Common myeloid progenitor, CD34-positive (primary cell): ENCODE results near the gene CPM. TPM values are rescaled to one million over a fixed set of nuclear protein-coding genes. Genes with fewer than 3 reads are reported as not detected.
A peak's percentile ranks its signal among the peaks of the same experiment; 100 is the strongest.

Experiments used
- CTCF ChIA-PET: fragments of 350-600 bp; sonication (Branson Sonifier 250); formaldehyde crosslinking; loops from one replicate; lab custom pipeline; 2021; ENCODE audit warnings: antibody characterized with exemption; lab: Charles Lee
- POLR2A ChIA-PET: fragments of 350-600 bp; sonication (Branson Sonifier 250); formaldehyde crosslinking; loops from one replicate; lab custom pipeline; 2021; ENCODE audit warnings: antibody characterized with exemption; lab: Charles Lee
- DNase-seq, 3 donors: peaks; one replicate each; pipeline versions ENCODE4 v3.0.0 to v3.0.0-alpha.2; 2013
- H3K27ac ChIP-seq, 2 experiments: 1 replicate in 1 of 2; 2 replicates in 1 of 2; pipeline ENCODE4 v1.7.0; 2013; ENCODE audit warnings: inconsistent platforms in 2 of 2, low read length in 2 of 2, mild to moderate bottlenecking in 2 of 2, low read depth in 1 of 2, moderate library complexity in 1 of 2; ENCODE audit not compliant: severe bottlenecking in 2 of 2, insufficient read depth in 1 of 2, poor library complexity in 1 of 2
- H3K27me3 ChIP-seq, 5 experiments: replicated peaks in 2 of 5; 1 replicate in 3 of 5; 2 replicates in 2 of 5; pipeline versions ENCODE4 v1.6.1 to v1.7.0; 2013; ENCODE audit warnings: low read length in 4 of 5, mild to moderate bottlenecking in 2 of 5, moderate library complexity in 2 of 5, inconsistent platforms in 1 of 5; ENCODE audit not compliant: insufficient read depth in 5 of 5, control insufficient read depth in 4 of 5
- H3K36me3 ChIP-seq, 4 experiments: 1 replicate in 2 of 4; 2 replicates in 2 of 4; pipeline versions ENCODE4 v1.6.1 to v1.7.0; 2013; ENCODE audit warnings: low read length in 3 of 4, control low read depth in 1 of 4, mild to moderate bottlenecking in 1 of 4; ENCODE audit not compliant: control insufficient read depth in 4 of 4, insufficient read depth in 4 of 4
- H3K4me1 ChIP-seq, 4 experiments: 1 replicate in 3 of 4; 2 replicates in 1 of 4; pipeline versions ENCODE4 v1.6.1 to v1.7.1; 2013; ENCODE audit warnings: low read length in 3 of 4, mild to moderate bottlenecking in 3 of 4, control low read depth in 1 of 4, inconsistent platforms in 1 of 4, moderate library complexity in 1 of 4; ENCODE audit not compliant: control insufficient read depth in 4 of 4, insufficient read depth in 4 of 4; ENCODE audit errors: control extremely low read depth in 1 of 4
- H3K4me3 ChIP-seq, 7 experiments: 1 replicate in 4 of 7; 2 replicates in 3 of 7; pipeline versions ENCODE4 v1.5.1 to v1.7.0; 2013; ENCODE audit warnings: mild to moderate bottlenecking in 7 of 7, low read length in 6 of 7, moderate library complexity in 6 of 7, inconsistent platforms in 2 of 7, low read depth in 2 of 7, control low read depth in 1 of 7; ENCODE audit not compliant: insufficient read depth in 4 of 7, control insufficient read depth in 1 of 7; ENCODE audit errors: extremely low read depth in 1 of 7
- H3K9me3 ChIP-seq, 5 experiments: 1 replicate in 4 of 5; 2 replicates in 1 of 5; pipeline versions ENCODE4 v1.6.1 to v1.7.1; 2013; ENCODE audit warnings: low read length in 4 of 5, mild to moderate bottlenecking in 2 of 5, inconsistent platforms in 1 of 5, low read depth in 1 of 5, moderate library complexity in 1 of 5; ENCODE audit not compliant: control insufficient read depth in 4 of 5, insufficient read depth in 2 of 5; ENCODE audit errors: control extremely low read depth in 1 of 5
- WGBS: methylation state at CpG from one replicate; pipeline ENCODE4 v1.1.5; 2013; ENCODE audit not compliant: insufficient coverage; 5-methylcytosine and 5-hydroxymethylcytosine counted together
- polyA plus RNA-seq: library from polyadenylated mRNA; unstranded; fragments of 120-200 nt; gene quantifications from one replicate; pipeline ENCODE4 v1.2.1, GENCODE V29; 2013

CPM gene
- 0.22 TPM for polyA plus RNA-seq

DNA sequence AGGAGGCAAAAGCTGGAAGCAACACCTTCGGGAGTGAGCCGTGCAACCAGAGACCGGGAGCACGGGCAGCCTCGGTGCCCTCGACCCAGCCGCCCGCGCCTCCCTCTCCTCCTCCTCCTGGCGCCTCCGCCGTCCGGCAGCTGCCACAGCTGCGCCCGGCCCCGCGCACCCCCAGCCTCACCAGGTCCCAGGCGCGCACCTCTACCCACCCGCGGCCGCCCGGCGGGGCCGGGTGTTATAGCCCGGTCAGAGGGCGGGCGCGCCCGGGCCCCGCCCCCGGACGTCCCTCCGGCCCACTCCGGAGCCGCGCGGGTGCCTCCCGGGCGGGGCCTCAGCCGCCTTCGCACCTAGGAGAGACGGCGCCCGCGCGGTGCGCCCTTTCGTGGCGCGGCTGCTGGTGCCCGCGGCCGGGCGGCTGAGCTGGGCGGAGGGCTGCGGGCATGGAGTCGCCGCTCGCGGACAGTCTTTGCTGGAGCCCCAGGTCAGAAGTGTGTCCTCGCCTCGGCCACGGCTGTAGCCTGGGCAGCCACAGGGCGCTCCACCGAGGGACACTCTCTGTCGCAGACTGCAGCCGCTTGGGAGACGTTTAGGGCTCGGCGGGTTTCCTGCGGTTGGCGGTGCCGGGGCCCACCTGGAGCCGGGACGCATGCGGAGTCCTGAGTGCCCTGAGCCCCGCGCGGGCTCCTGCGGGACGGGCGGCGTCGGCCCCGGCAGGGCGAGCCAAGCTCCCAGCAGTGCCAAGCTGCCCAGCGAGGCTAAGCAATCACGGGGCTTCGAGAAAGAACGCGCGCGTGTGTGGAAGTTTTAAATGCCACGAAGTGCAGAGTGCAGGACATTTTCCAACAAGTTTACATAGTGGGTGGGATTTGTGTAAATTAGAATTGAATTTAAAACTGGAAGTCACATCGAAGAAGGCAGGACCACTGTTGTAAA is at the start of gene CPM:
TSS of gene CPM (minus strand) at position 211 of the 933 bp plus-strand sequence. CDS start 334 bp downstream, outside the sequence.
- WGBS: 3% methylated on average over 90 of the region's 96 CpGs
- POLR2A ChIA-PET: no interaction called here
- Histone ChIP-seq H3K4me1 (peaks cover 2 to 18% (median 14%) of the 10 kb centered on the region in 4 experiments), H3K4me3 (peak within 1 kb of the TSS; percentile 31 to 69 (median 60)), H3K36me3 (no peaks in the 10 kb centered on the region), H3K9me3 (peaks cover 0 to 3% (median 2%) of the 10 kb centered on the region in 5 experiments), H3K27me3 (peaks cover 0 to 37% (median 19%) of the 10 kb centered on the region in 5 experiments), H3K27ac (no peak within 1 kb of the TSS)
- CTCF ChIA-PET: interaction anchor here (0.8 kb wide), 2 partner anchors 9 to 63 kb away, joined by 3 read pairs; no protein-coding TSS in a partner anchor
- peak; percentile 41 to 70 (median 65) for DNase-seq

DNA sequence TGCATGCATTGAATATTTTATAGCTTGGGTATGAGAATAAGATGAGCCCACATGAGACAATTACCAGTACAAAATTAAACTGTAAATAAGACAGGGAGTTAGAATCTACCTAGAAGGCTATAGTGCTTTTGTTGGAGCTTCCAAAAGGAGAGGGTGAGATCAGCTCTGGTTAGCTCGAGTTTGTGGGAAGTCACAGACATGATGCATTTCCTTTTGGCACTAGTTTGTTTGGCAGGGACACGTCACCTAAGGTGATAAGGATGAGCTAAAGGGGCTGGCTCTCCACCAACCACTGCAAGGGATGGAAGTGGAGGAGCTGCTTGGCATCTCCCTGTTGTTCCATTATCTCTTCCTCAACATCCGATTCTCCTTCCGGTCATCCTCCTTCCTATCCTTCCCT is 48.5 kb upstream of the CPM start:
- Histone ChIP-seq H3K36me3 (no peaks in the 10 kb centered on the region), H3K4me1 (peaks cover 0 to 23% (median 8%) of the 10 kb centered on the region in 4 experiments), H3K27me3 (no peaks in the 10 kb centered on the region), H3K4me3 (no peak overlapping the region), H3K9me3 (peaks cover 0 to 23% (median 11%) of the 10 kb centered on the region in 5 experiments), H3K27ac (no peak overlapping the region)
- CTCF ChIA-PET: interaction anchor here (1.2 to 1.7 kb wide), 2 partner anchors 19 to 47 kb away, joined by 3 read pairs; no protein-coding TSS in a partner anchor
- POLR2A ChIA-PET: no interaction called here
- WGBS: 69% methylated on average over 4 of the region's 4 CpGs
- no peak for DNase-seq

DNA sequence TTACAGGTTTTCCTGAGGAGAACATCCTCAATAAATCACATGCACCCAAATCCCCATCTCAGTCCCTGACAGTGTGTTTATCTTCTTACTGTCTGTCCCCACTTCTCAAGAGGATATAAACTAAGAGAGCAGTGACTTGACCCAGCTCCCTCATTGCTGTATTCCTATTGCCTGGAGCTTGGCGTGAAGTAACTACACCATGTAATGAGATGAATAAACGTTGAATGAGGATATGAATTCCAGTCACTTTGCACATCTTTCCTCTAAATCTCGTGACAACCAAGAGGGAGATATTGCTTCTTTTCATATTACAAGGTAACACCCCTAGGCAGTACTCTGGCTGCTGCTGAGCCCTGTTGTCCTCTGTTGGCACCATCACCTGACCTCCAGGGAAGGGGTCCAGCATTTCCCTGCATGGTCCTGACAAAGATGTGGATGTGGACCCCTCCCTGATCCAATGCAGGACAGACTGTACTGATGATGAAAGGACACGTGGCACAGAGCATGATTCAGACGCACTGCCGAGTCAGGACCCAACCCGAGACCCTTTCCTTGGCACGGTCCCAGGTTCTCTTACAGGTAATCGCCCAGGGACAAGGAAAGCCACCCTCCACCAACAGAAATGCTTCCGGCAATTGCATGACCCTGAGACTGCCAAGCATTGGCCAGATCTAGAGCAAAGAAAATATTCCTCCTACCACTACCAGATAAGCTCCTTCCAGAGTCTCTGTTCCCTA is 47.7 kb upstream of the CPM start:
- Histone ChIP-seq H3K27ac (no peak overlapping the region), H3K9me3 (peaks cover 0 to 23% (median 11%) of the 10 kb centered on the region in 5 experiments), H3K36me3 (no peaks in the 10 kb centered on the region), H3K4me1 (peaks cover 0 to 23% (median 8%) of the 10 kb centered on the region in 4 experiments), H3K27me3 (no peaks in the 10 kb centered on the region), H3K4me3 (no peak overlapping the region)
- POLR2A ChIA-PET: no interaction called here
- DNase-seq: no peak
- 100% methylated on average over 7 of the region's 10 CpGs for WGBS
- CTCF ChIA-PET: interaction anchor here (1.2 to 1.7 kb wide), 3 partner anchors 19 to 46 kb away, joined by 3 read pairs; no protein-coding TSS in a partner anchor

DNA sequence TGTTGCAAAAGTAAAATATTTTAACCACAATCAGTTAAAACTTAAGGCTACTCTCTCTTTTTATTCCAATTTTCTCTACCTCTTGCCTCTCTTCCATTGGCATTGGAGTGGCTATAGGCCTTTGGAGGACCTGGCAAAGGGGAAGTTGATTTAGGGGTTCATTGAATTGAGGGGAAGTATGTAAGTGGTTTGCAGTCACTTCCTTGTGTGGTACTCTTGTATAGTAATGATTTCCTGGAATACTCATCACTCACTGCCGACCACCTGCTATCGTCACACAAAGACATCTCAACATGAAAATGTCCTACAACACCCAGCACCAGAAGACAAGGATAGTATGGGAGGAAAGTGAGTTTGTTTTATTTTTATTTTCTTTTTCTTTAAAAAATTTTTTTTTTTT is 45.7 kb upstream of the CPM start:
- Histone ChIP-seq H3K27ac (no peak overlapping the region), H3K36me3 (no peaks in the 10 kb centered on the region), H3K9me3 (peaks cover 0 to 18% (median 6%) of the 10 kb centered on the region in 5 experiments), H3K27me3 (no peaks in the 10 kb centered on the region), H3K4me3 (no peak overlapping the region), H3K4me1 (peaks cover 0 to 13% (median 8%) of the 10 kb centered on the region in 4 experiments)
- peak in 2 of 3 donors; percentile 51 to 72 for DNase-seq
- POLR2A ChIA-PET: no interaction called here
- CTCF ChIA-PET: no interaction called here
- WGBS: no CpG with 5 or more reads among the region's 2 CpGs

DNA sequence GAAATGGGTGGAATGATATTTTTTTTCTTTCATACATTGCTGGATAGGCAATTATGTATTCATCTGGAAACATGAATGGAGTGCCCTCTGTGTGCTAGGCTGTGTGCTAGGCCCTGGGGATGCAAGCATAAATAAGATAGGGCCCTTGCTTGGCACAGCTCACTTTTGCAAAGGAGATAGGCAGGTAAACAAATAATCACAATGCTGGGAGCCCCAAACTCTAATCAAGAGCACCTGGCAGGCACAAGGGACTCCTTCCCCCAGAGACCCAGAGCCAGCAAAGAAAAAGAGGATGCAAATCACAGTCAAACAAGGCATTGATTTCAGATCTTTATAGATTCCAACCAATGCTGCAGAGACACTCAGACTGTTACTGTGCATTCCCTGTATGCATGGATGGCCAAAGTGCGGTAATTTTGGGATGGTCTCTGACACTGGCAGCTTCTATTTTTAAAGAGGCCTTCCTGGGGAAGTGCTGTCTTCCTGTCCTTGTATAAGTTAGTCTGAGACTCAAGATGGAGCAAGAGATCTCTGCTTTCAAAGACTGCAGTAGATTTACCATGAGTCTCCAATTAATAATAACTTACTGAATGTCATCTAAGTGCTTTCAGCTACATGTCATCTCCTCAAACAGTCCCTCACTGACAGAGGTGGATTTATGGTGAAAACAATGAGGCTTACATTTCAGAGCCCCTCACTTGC is 45.1 kb upstream of the CPM start:
- H3K27ac ChIP-seq: no peak overlapping the region
- H3K9me3 ChIP-seq: peaks cover 0 to 14% (median 5%) of the 10 kb centered on the region in 5 experiments
- H3K4me1 ChIP-seq: peaks cover 0 to 13% (median 8%) of the 10 kb centered on the region in 4 experiments
- no peaks in the 10 kb centered on the region for H3K27me3 ChIP-seq
- CTCF ChIA-PET: no interaction called here
- no CpG with 5 or more reads among the region's 1 CpG for WGBS
- POLR2A ChIA-PET: no interaction called here
- peak in 1 of 3 donors; percentile 4 for DNase-seq
- no peak overlapping the region for H3K4me3 ChIP-seq
- H3K36me3 ChIP-seq: no peaks in the 10 kb centered on the region

DNA sequence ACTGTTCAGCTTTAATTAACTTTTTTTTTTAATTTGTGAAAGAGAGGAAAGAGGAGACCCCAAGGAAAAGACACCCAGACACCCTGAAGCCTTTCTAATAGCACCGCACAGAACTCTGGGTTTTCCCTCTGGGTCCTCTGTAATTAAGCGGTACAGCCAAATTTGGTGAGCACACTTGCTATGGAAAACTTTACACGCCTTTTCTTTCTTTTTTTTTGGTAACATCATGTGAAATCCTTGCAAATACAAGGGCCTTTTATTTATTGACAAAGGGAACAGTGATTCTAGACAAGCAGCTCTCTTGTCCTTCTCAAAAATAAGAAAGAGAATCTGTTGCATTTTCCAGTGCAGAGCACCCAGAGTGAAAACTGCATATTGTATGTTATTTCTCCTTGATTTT is 44.4 kb upstream of the CPM start:
- POLR2A ChIA-PET: no interaction called here
- WGBS: 100% methylated on average over 3 of the region's 3 CpGs
- no peak for DNase-seq
- CTCF ChIA-PET: interaction anchor here (1.0 kb wide), 1 partner anchor 10 kb away, joined by 4 read pairs; no protein-coding TSS in a partner anchor
- Histone ChIP-seq H3K4me1 (peaks cover 0 to 13% (median 8%) of the 10 kb centered on the region in 4 experiments), H3K27ac (no peak overlapping the region), H3K4me3 (no peak overlapping the region), H3K27me3 (no peaks in the 10 kb centered on the region), H3K9me3 (peaks cover 0 to 7% (median 0%) of the 10 kb centered on the region in 5 experiments), H3K36me3 (no peaks in the 10 kb centered on the region)
